ENCODE data around the gene GALNS. TPM values are rescaled to one million over a fixed set of nuclear protein-coding genes. Genes with fewer than 3 reads are reported as not detected.

The GALNS gene
- total and polyA plus RNA-seq, 2 of the 8 experiments (the other 6 are each of a cell fraction or from before 2014, with no cell fraction given): 8.9 to 17.8 TPM

GRCh38 chr16:88859381-88860091 is 2.8 kb upstream of the GALNS start:
- DNase-seq (ENCODE audit: low read depth in 1 of 2, low spot score in 2 of 2) (no peak), FAIRE-seq (no peak)
- POLR2A ChIA-PET (ENCODE audit: partially characterized antibody): interaction anchor here (2.0 kb wide), 1 partner anchor 14 kb away, joined by 4 read pairs; no protein-coding TSS in a partner anchor
- Histone ChIP-seq H3K27ac (ENCODE audit: low read depth, low read length) (no peak overlapping the region), H4K5ac (ENCODE audit: insufficient read length, low read depth, low read length) (no peak overlapping the region), H2AK5ac (ENCODE audit: low read depth, low read length) (no peak overlapping the region), H4K8ac (ENCODE audit: extremely low read depth, insufficient read depth, low read length) (no peak overlapping the region), H3K27me3 (replicated peaks in 1 of 4; ENCODE audit: control insufficient read depth in 3 of 4, extremely low read depth in 1 of 4, insufficient read depth in 3 of 4, low read length in 3 of 4) (no peaks in the 10 kb centered on the region), H2BK120ac (replicated peaks; ENCODE audit: low read depth, low read length) (no peak overlapping the region), H2AFZ (ENCODE audit: low read length) (no peak overlapping the region), H3K23ac (ENCODE audit: insufficient read length) (no peak overlapping the region), H3K79me1 (ENCODE audit: low read depth, low read length) (peaks cover 4% of the 10 kb centered on the region; the same call in 1 of the 2 replicates), H3K4me2 (ENCODE audit: insufficient read depth in 1 of 2, low read depth in 2 of 2, low read length in 2 of 2) (no peak overlapping the region), H2BK12ac (ENCODE audit: low read depth, low read length) (no peak overlapping the region), H3K14ac (ENCODE audit: insufficient read length) (no peak overlapping the region), H3K36me3 (ENCODE audit: control insufficient read depth in 2 of 4, insufficient read depth in 4 of 4, low read length in 3 of 4) (peaks cover 11 to 21% (median 15%) of the 10 kb centered on the region in 4 experiments), H2BK5ac (ENCODE audit: low read depth, low read length) (no peak overlapping the region), H3K23me2 (ENCODE audit: low read depth, low read length) (peaks cover 2% of the 10 kb centered on the region), H4K91ac (replicated peaks; ENCODE audit: insufficient read length, low read length) (no peak overlapping the region), H3K9me3 (ENCODE audit: insufficient read depth in 2 of 2, low read depth in 1 of 2, low read length in 1 of 2) (no peaks in the 10 kb centered on the region), H3K79me2 (ENCODE audit: control insufficient read depth in 1 of 2, insufficient read depth in 2 of 2, low read length in 2 of 2) (peaks cover 0 to 12% of the 10 kb centered on the region in 2 experiments; a peak in 1 of 4 replicates), H3K9ac (replicated peaks in 1 of 4; ENCODE audit: extremely low read depth in 1 of 4, low read depth in 3 of 4, low read length in 3 of 4) (no peak overlapping the region), H2BK15ac (ENCODE audit: low read length) (no peak overlapping the region), H3K4ac (replicated peaks; ENCODE audit: insufficient read length, low read depth, low read length) (no peak overlapping the region), H3K56ac (replicated peaks; ENCODE audit: insufficient read length, low read depth, low read length) (no peak overlapping the region), H2BK20ac (ENCODE audit: low read length) (no peak overlapping the region), H3K18ac (ENCODE audit: extremely low read depth, low read length) (no peak overlapping the region), H3K4me1 (replicated peaks in 1 of 4; ENCODE audit: control insufficient read depth in 3 of 4, insufficient read depth in 4 of 4, low read length in 3 of 4) (peaks cover 0 to 5% (median 3%) of the 10 kb centered on the region in 4 experiments; a peak in 5 of 7 replicates), H3K4me3 (ENCODE audit: extremely low read depth in 1 of 4, insufficient read depth in 2 of 4, low read depth in 3 of 4, low read length in 4 of 4) (no peak overlapping the region), H4K20me1 (replicated peaks in 1 of 2; ENCODE audit: control insufficient read depth in 1 of 2, insufficient read depth in 2 of 2, low read length in 2 of 2) (peaks cover 4 to 8% of the 10 kb centered on the region in 2 experiments)
- WGBS, 2 experiments (ENCODE audit: extremely low coverage in 1 of 2, insufficient coverage in 1 of 2, insufficient read length in 1 of 2, insufficient replicate concordance in 2 of 2, low coverage in 1 of 2, low lambda C conversion rate in 2 of 2, missing lambda C conversion rate in 1 of 2): 95% methylated on average over 20 of the region's 20 CpGs; no CpG with 5 or more reads in 1 of the 2 experiments
- CTCF ChIA-PET (ENCODE audit: partially characterized antibody): interaction anchor here (1.0 to 4.1 kb wide), 4 partner anchors 21 to 150 kb away, joined by 3 to 29 read pairs (median 7); partner anchors contain the start of gene APRT
- no peak for TF ChIP-seq SRF (IDR thresholded peaks at IDR 0.05; ENCODE audit: low read depth, low read length)
- TF ChIP-seq CTCF (IDR thresholded peaks at IDR 0.05; ENCODE audit: control extremely low read depth in 1 of 3, insufficient read depth in 1 of 3, low read depth in 1 of 3, low read length in 3 of 3): no peak
- TF ChIP-seq CHD1 (IDR thresholded peaks at IDR 0.05; ENCODE audit: low read depth, low read length): no peak
- no peak for TF ChIP-seq CEBPB (IDR thresholded peaks at IDR 0.05; ENCODE audit: low read depth, low read length)
- TF ChIP-seq RBBP5 (IDR thresholded peaks at IDR 0.05; ENCODE audit: borderline replicate concordance, low read depth, low read length): no peak
